Putamen (tissue), 1 donor: ENCODE measurements around the gene RRAD.
"Not testable (repeated sequence)": the region's sequence is repeated elsewhere in the genome, so short reads cannot be mapped to it uniquely, and the experiment has no call there.

ENCODE experiments used
- DNase-seq: peaks from one replicate; pipeline ENCODE4 v3.0.0-alpha.2; 2016; ENCODE audit warnings: low spot score

Gene RRAD

GRCh38 chr16:66950971-66951790 lies 25.8 kb upstream of the RRAD start:
- DNase-seq: no peak

- no peak for DNase-seq
Measured at GRCh38 chr16:66950437-66950836, 25.1 kb upstream of the RRAD start.

- no peak for DNase-seq
Measured at GRCh38 chr16:66949472-66949871, 24.1 kb upstream of the RRAD start.

- DNase-seq: no peak
Measured at GRCh38 chr16:66948837-66949225, 23.5 kb upstream of the RRAD start.

GRCh38 chr16:66948134-66948836 lies 22.9 kb upstream of the RRAD start:
- no peak for DNase-seq

- DNase-seq: peak; percentile 75
Measured at GRCh38 chr16:66947302-66948065, 22.1 kb upstream of the RRAD start.

GRCh38 chr16:66946974-66947301 lies 21.6 kb upstream of the RRAD start:
- DNase-seq: no peak

- no peak for DNase-seq
Measured at GRCh38 chr16:66946541-66946940, 21.2 kb upstream of the RRAD start.

GRCh38 chr16:66945939-66946338 lies 20.6 kb upstream of the RRAD start:
- no peak for DNase-seq

- DNase-seq: not testable (repeated sequence)
Measured at GRCh38 chr16:66944971-66945370, 19.6 kb upstream of the RRAD start.

GRCh38 chr16:66944054-66944441 lies 18.7 kb upstream of the RRAD start:
- DNase-seq: no peak

- no peak for DNase-seq
Measured at GRCh38 chr16:66943426-66944053, 18.2 kb upstream of the RRAD start.

- DNase-seq: no peak
Measured at GRCh38 chr16:66942981-66943380, 17.6 kb upstream of the RRAD start.

GRCh38 chr16:66940236-66940635 lies 14.9 kb upstream of the RRAD start:
- DNase-seq: no peak

GRCh38 chr16:66939366-66939765 lies 14.0 kb upstream of the RRAD start:
- no peak for DNase-seq

GRCh38 chr16:66937725-66938337 lies 12.5 kb upstream of the RRAD start:
- no peak for DNase-seq

- DNase-seq: no peak
Measured at GRCh38 chr16:66936889-66937554, 11.7 kb upstream of the RRAD start.

GRCh38 chr16:66936462-66936861 lies 11.1 kb upstream of the RRAD start:
- DNase-seq: no peak

- no peak for DNase-seq
Measured at GRCh38 chr16:66935314-66936011, 10.1 kb upstream of the RRAD start, which contains the start of gene CES2. Gene CES2 (plus strand): TSS chr16:66935516. CDS start chr16:66935636, 120 bp downstream.

GRCh38 chr16:66934839-66935313 lies 9.5 kb upstream of the RRAD start:
- not testable (repeated sequence) for DNase-seq
